ENCODE data around the gene TRIM73. TPM values are rescaled to one million over a fixed set of nuclear protein-coding genes. Genes with fewer than 3 reads are reported as not detected.
"Not testable (repeated sequence)": the region's sequence is repeated elsewhere in the genome, so short reads cannot be mapped to it uniquely, and the experiment has no call there.

TRIM73 gene
- total and polyA plus RNA-seq, 2 donors (not counting 3 experiments of a cell fraction or from before 2014, with no cell fraction given): 1.6 to 2.0 TPM

- H3K4me2 ChIP-seq (ENCODE audit: insufficient read depth, low read length); H3K79me2 ChIP-seq (ENCODE audit: control insufficient read depth, insufficient read depth, low read length); H3K4me1 ChIP-seq (ENCODE audit: control insufficient read depth, extremely low read depth, insufficient read depth, low read length); H2AFZ ChIP-seq (ENCODE audit: low read depth, low read length); intact Hi-C loops (cut with micrococcal nuclease); POLR2A ChIA-PET; H3K27me3 ChIP-seq (ENCODE audit: control insufficient read depth in 2 of 2, insufficient read depth in 2 of 2, low read length in 2 of 2); CTCF ChIA-PET; H3K9me1 ChIP-seq (replicated peaks; ENCODE audit: control insufficient read depth, extremely low read depth, insufficient read depth, low read length); H3K27ac ChIP-seq (ENCODE audit: insufficient read depth, low read depth, low read length); H3K9ac ChIP-seq (replicated peaks; ENCODE audit: extremely low read depth, insufficient read depth, low read length); H3K9me3 ChIP-seq (replicated peaks; ENCODE audit: control insufficient read depth, insufficient read depth, low read length); H4K20me1 ChIP-seq (replicated peaks; ENCODE audit: control insufficient read depth, extremely low read depth, insufficient read depth, low read length); dilution Hi-C loops (cut with MboI; ENCODE audit: extremely low pct_ligation_motif_present, low sequenced_read_pairs); BruUV-seq (replicated peaks); DNase-seq (ENCODE audit: low read depth, low spot score); FAIRE-seq; H3K4me3 ChIP-seq (replicated peaks in 1 of 3; ENCODE audit: insufficient read depth in 1 of 3, low read depth in 1 of 3, low read length in 3 of 3); H3K36me3 ChIP-seq (ENCODE audit: control insufficient read depth in 2 of 2, extremely low read depth in 1 of 2, insufficient read depth in 2 of 2, low read length in 2 of 2): not testable (repeated sequence)
Observed at GRCh38 chr7:75414204-75414603, 18.8 kb downstream of the TRIM73 start.

GRCh38 chr7:75414708-75415427 is 19.4 kb downstream of the TRIM73 start:
- DNase-seq (ENCODE audit: low read depth, low spot score); BruUV-seq (replicated peaks): not testable (repeated sequence)

GRCh38 chr7:75415428-75415817 is 20.0 kb downstream of the TRIM73 start:
- dilution Hi-C loops (cut with MboI; ENCODE audit: extremely low pct_ligation_motif_present, low sequenced_read_pairs); H3K9me1 ChIP-seq (replicated peaks; ENCODE audit: control insufficient read depth, extremely low read depth, insufficient read depth, low read length); H3K9me3 ChIP-seq (replicated peaks; ENCODE audit: control insufficient read depth, insufficient read depth, low read length); CTCF ChIA-PET; H3K4me1 ChIP-seq (ENCODE audit: control insufficient read depth, extremely low read depth, insufficient read depth, low read length); H3K9ac ChIP-seq (replicated peaks; ENCODE audit: extremely low read depth, insufficient read depth, low read length); H3K27ac ChIP-seq (ENCODE audit: insufficient read depth, low read depth, low read length); intact Hi-C loops (cut with micrococcal nuclease); H3K27me3 ChIP-seq (ENCODE audit: control insufficient read depth in 2 of 2, insufficient read depth in 2 of 2, low read length in 2 of 2); H3K4me3 ChIP-seq (replicated peaks in 1 of 3; ENCODE audit: insufficient read depth in 1 of 3, low read depth in 1 of 3, low read length in 3 of 3); H4K20me1 ChIP-seq (replicated peaks; ENCODE audit: control insufficient read depth, extremely low read depth, insufficient read depth, low read length); FAIRE-seq; H2AFZ ChIP-seq (ENCODE audit: low read depth, low read length); H3K79me2 ChIP-seq (ENCODE audit: control insufficient read depth, insufficient read depth, low read length); BruUV-seq (replicated peaks); H3K4me2 ChIP-seq (ENCODE audit: insufficient read depth, low read length); DNase-seq (ENCODE audit: low read depth, low spot score); H3K36me3 ChIP-seq (ENCODE audit: control insufficient read depth in 2 of 2, extremely low read depth in 1 of 2, insufficient read depth in 2 of 2, low read length in 2 of 2); POLR2A ChIA-PET: not testable (repeated sequence)

More at GRCh38 chr7:75414708-75415427, 19.4 kb downstream of the TRIM73 start:
- H3K36me3 ChIP-seq (ENCODE audit: control insufficient read depth in 2 of 2, extremely low read depth in 1 of 2, insufficient read depth in 2 of 2, low read length in 2 of 2); H3K9me1 ChIP-seq (replicated peaks; ENCODE audit: control insufficient read depth, extremely low read depth, insufficient read depth, low read length); H3K4me2 ChIP-seq (ENCODE audit: insufficient read depth, low read length); H3K27ac ChIP-seq (ENCODE audit: insufficient read depth, low read depth, low read length); H3K79me2 ChIP-seq (ENCODE audit: control insufficient read depth, insufficient read depth, low read length); H3K4me3 ChIP-seq (replicated peaks in 1 of 3; ENCODE audit: insufficient read depth in 1 of 3, low read depth in 1 of 3, low read length in 3 of 3); H3K27me3 ChIP-seq (ENCODE audit: control insufficient read depth in 2 of 2, insufficient read depth in 2 of 2, low read length in 2 of 2); H3K9me3 ChIP-seq (replicated peaks; ENCODE audit: control insufficient read depth, insufficient read depth, low read length); POLR2A ChIA-PET; CTCF ChIA-PET; H2AFZ ChIP-seq (ENCODE audit: low read depth, low read length); H3K4me1 ChIP-seq (ENCODE audit: control insufficient read depth, extremely low read depth, insufficient read depth, low read length); H3K9ac ChIP-seq (replicated peaks; ENCODE audit: extremely low read depth, insufficient read depth, low read length); dilution Hi-C loops (cut with MboI; ENCODE audit: extremely low pct_ligation_motif_present, low sequenced_read_pairs); FAIRE-seq; intact Hi-C loops (cut with micrococcal nuclease); H4K20me1 ChIP-seq (replicated peaks; ENCODE audit: control insufficient read depth, extremely low read depth, insufficient read depth, low read length): not testable (repeated sequence)

GRCh38 chr7:75415829-75416373 is 20.5 kb downstream of the TRIM73 start:
- H3K79me2 ChIP-seq (ENCODE audit: control insufficient read depth, insufficient read depth, low read length); H3K36me3 ChIP-seq (ENCODE audit: control insufficient read depth in 2 of 2, extremely low read depth in 1 of 2, insufficient read depth in 2 of 2, low read length in 2 of 2); POLR2A ChIA-PET; DNase-seq (ENCODE audit: low read depth, low spot score); H3K4me1 ChIP-seq (ENCODE audit: control insufficient read depth, extremely low read depth, insufficient read depth, low read length); H2AFZ ChIP-seq (ENCODE audit: low read depth, low read length); H3K27me3 ChIP-seq (ENCODE audit: control insufficient read depth in 2 of 2, insufficient read depth in 2 of 2, low read length in 2 of 2); FAIRE-seq; H3K27ac ChIP-seq (ENCODE audit: insufficient read depth, low read depth, low read length); H3K4me3 ChIP-seq (replicated peaks in 1 of 3; ENCODE audit: insufficient read depth in 1 of 3, low read depth in 1 of 3, low read length in 3 of 3); dilution Hi-C loops (cut with MboI; ENCODE audit: extremely low pct_ligation_motif_present, low sequenced_read_pairs); BruUV-seq (replicated peaks); intact Hi-C loops (cut with micrococcal nuclease); H4K20me1 ChIP-seq (replicated peaks; ENCODE audit: control insufficient read depth, extremely low read depth, insufficient read depth, low read length); H3K9ac ChIP-seq (replicated peaks; ENCODE audit: extremely low read depth, insufficient read depth, low read length); H3K4me2 ChIP-seq (ENCODE audit: insufficient read depth, low read length); H3K9me3 ChIP-seq (replicated peaks; ENCODE audit: control insufficient read depth, insufficient read depth, low read length); CTCF ChIA-PET; H3K9me1 ChIP-seq (replicated peaks; ENCODE audit: control insufficient read depth, extremely low read depth, insufficient read depth, low read length): not testable (repeated sequence)
